ENCODE results near the gene ZNF407.

GRCh38 chr18:74679679-74680076 is 82.0 kb downstream of the ZNF407 start:
- TF ChIP-seq CEBPB (IDR thresholded peaks at IDR 0.05) (no peak), YY1 (IDR thresholded peaks at IDR 0.05; ENCODE audit: low read depth) (no peak), EGR1 (IDR thresholded peaks at IDR 0.05) (no peak), USF1 (IDR thresholded peaks at IDR 0.05) (no peak), REST (IDR thresholded peaks at IDR 0.05; ENCODE audit: low read depth) (no peak), NFIC (IDR thresholded peaks at IDR 0.05) (no peak), RAD21 (IDR thresholded peaks at IDR 0.05; ENCODE audit: low read depth) (no peak), TCF12 (IDR thresholded peaks at IDR 0.05; ENCODE audit: low read depth) (no peak), TEAD4 (IDR thresholded peaks at IDR 0.05) (no peak)

All from Ishikawa (cell line).